Heart left ventricle (tissue), 16 donors: ENCODE data around the gene USP50. TPM values are rescaled to one million over a fixed set of nuclear protein-coding genes. Genes with fewer than 3 reads are reported as not detected.
"Not testable (repeated sequence)": the region's sequence is repeated elsewhere in the genome, so short reads cannot be mapped to it uniquely, and the experiment has no call there.

Experiments
- ATAC-seq, 4 donors: fragments of 200-7000 bp; cut with Tn5 transposase; one replicate each; pipeline ENCODE4 v1.9.1; 2020 to 2022; ENCODE audit warnings: moderate library complexity in 4 of 4, mild to moderate bottlenecking in 3 of 4, moderate number of reproducible peaks in 1 of 4
- DNase-seq, 5 donors: peaks; one replicate each; pipeline ENCODE4 v3.0.0-alpha.2; 2020
- H3K27ac ChIP-seq, 12 donors: fragments of 200-600 bp; sonication (generic) in 4 of 12; one replicate each; pipeline versions ENCODE4 v1.5.0 to v1.8.0; 2016 to 2022; ENCODE audit warnings: mild to moderate bottlenecking in 2 of 12
- H3K27me3 ChIP-seq, 9 donors: fragments of 200-600 bp; sonication (generic) in 2 of 9; one replicate each; pipeline versions ENCODE4 v1.5.1 to v1.8.0; 2016 to 2022; ENCODE audit warnings: mild to moderate bottlenecking in 3 of 9
- H3K36me3 ChIP-seq, 9 donors: fragments of 200-600 bp; sonication (generic) in 2 of 9; one replicate each; pipeline versions ENCODE4 v1.5.0 to v1.8.0; 2018 to 2022; ENCODE audit warnings: mild to moderate bottlenecking in 2 of 9
- H3K4me1 ChIP-seq, 12 donors: fragments of 200-600 bp; sonication (generic) in 4 of 12; one replicate each; pipeline versions ENCODE4 v1.5.0 to v1.8.0; 2016 to 2022; ENCODE audit warnings: mild to moderate bottlenecking in 3 of 12
- H3K4me3 ChIP-seq, 12 donors: fragments of 200-600 bp; sonication (generic) in 4 of 12; one replicate each; pipeline versions ENCODE4 v1.5.0 to v1.8.0; 2017 to 2022; ENCODE audit warnings: mild to moderate bottlenecking in 9 of 12, moderate library complexity in 4 of 12
- H3K9me3 ChIP-seq, 12 donors: fragments of 200-600 bp; sonication (generic) in 4 of 12; one replicate each; pipeline versions ENCODE4 v1.5.0 to v1.8.0; 2016 to 2022; ENCODE audit warnings: mild to moderate bottlenecking in 1 of 12
- CTCF ChIP-seq, 12 donors: fragments of 200-600 bp; sonication (generic) in 4 of 12; IDR thresholded peaks; one replicate each; pipeline versions ENCODE4 v1.5.0 to v1.8.0; 2018 to 2022; ENCODE audit warnings: antibody characterized with exemption in 12 of 12, mild to moderate bottlenecking in 5 of 12
- POLR2A ChIP-seq, 2 donors: fragments of 450-650 bp; IDR thresholded peaks; one replicate each; pipeline ENCODE4 v1.6.1; 2017; ENCODE audit warnings: antibody characterized with exemption in 2 of 2, mild to moderate bottlenecking in 2 of 2, moderate library complexity in 2 of 2
- WGBS, 4 donors: extraction: QIAGEN DNeasy Blood & Tissue Kit in 2 of 4; methylation state at CpG; one replicate each; pipeline versions ENCODE4 v1.1.5 to v1.1.7; 2013 to 2018; 5-methylcytosine and 5-hydroxymethylcytosine counted together
- intact Hi-C, 10 donors: fragments of 100-400 bp; cut with DNase I; formaldehyde crosslinking; loops; one replicate each; pipeline versions ENCODE4 v1.11.1 to v1.14.2; 2022
- polyA plus RNA-seq, 2 donors: library from polyadenylated mRNA; stranded (reverse); fragments of 200-250 nt; gene quantifications; one replicate each; pipeline ENCODE4 v1.2.3, GENCODE V29; 2013
- total RNA-seq, 9 donors: library from RNA; depleted of rRNA in 2 of 9; stranded (reverse); fragments of >200 nt in 2 of 9; fragmentation: NEBNext Ultra II Directional in 3 of 9; extraction: Animal tissue kit (Norgen Biotek cat#: 25700) in 3 of 9; gene quantifications; one replicate each; pipeline versions ENCODE4 v1.1.0 to v1.2.4, GENCODE V29; 2016 to 2023
- donor health status: ischemic (EF 13 %, LVEDD 7.1; RV severe dilation, severe dysfunction).
- donor health status: healthy with polysubstance abuse.
- donor health status: DM: no; HTN: yes; CAD: no.
- donor health status: DM: no; HTN: no; CAD: no.
- donor health status: ischemic (EF 25% LVEDD 6.9; RV normal size, moderate dysfunction).
- donor health status: ischemic (EF 25% LVEDD 5.7; RV mildly dilated, moderate dysfunction).
- donor health status: healthy.
- donor health status: DM: yes; HTN: yes; CAD: no.
- donor health status: ischemic (EF 35%, LVEDD 5.7; RV mildly dilated, moderate dysfunction).
- donor health status: nonischemic (EF 11% LVEDD 7.7; RV severe dilation, severe dysfunction).
- donor health status: DM: yes; HTN: yes; CAD: no.
- donor health status: PGD.
- donor health status: ischemic (EF 29% LVEDD 5.4; RV normal size, mild dysfunction).
- donor health status: nonischemic (EF 23%, LVEDD 6.1; RV moderate dilation, normal function).

The USP50 gene
- total and polyA plus RNA-seq, 11 donors, result 0.50 to 2.2 (median 0.93) TPM; not detected in 5

DNA sequence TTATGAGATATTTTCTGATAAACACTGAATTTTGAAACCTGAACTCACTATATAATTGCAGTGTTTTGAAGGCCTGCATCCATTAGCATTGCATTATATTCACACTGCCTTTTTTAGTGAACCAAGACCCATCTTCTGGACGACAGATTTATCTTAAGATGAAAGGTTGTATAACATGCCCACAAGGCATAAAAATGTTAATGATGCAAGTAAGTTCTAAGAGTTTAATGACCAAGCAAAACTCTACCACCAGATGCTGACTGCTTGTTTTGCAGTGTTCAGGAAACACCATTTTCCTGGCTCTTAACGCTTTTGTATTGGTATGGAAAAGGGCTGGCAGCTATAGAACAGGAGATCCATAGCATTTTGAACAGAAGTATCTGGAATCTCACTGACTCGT, 46.1 kb downstream of the USP50 start:
- TF ChIP-seq CTCF (IDR thresholded peaks at IDR 0.05), result no peak
- no peak for TF ChIP-seq POLR2A (IDR thresholded peaks at IDR 0.05)
- no peaks in the 10 kb centered on the region for H3K4me1 ChIP-seq
- ATAC-seq, result no peak
- intact Hi-C loops, result no loop called here
- no peaks in the 10 kb centered on the region for H3K9me3 ChIP-seq
- no peaks in the 10 kb centered on the region for H3K27me3 ChIP-seq
- no peak overlapping the region for H3K4me3 ChIP-seq
- H3K27ac ChIP-seq, result no peak overlapping the region
- WGBS, 4 donors, result 63 to 65% (median 64%) methylated on average over 3 of the region's 3 CpGs
- no peak for DNase-seq
- peaks cover 0 to 92% (median 83%) of the 10 kb centered on the region in 9 donors for H3K36me3 ChIP-seq

- ATAC-seq, result no peak
- intact Hi-C loops, result loop anchor here in 4 of 10 donors (10.0 kb wide), 3 partner anchors 78 to 148 kb away; no protein-coding TSS in a partner anchor
- WGBS, 4 donors, result 94 to 97% (median 95%) methylated on average over 2 of the region's 2 CpGs
Measured at GRCh38 chr15:50496692-50497091, 49.8 kb downstream of the USP50 start.

DNA sequence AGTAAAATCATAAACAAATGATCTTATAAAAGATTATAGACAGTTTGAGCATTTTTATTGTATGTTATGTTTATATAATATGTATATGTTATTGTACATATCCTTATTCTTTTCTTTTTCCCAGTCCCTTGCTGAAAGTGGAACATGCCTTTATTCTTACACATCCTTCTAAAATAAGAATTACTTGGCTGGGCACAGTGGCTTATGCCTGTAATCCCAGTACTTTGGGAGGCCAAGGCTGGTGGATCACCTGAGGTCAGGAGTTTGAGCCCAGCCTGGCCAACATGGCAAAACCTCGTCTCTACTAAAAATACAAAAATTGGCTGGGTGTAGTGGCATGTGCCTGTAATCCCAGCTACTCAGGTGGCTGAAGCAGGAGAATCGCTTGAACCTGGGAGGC, 51.9 kb downstream of the USP50 start:
- not testable (repeated sequence) for H3K4me3 ChIP-seq, H3K9me3 ChIP-seq, H3K27ac ChIP-seq, H3K27me3 ChIP-seq, DNase-seq, H3K4me1 ChIP-seq
- intact Hi-C loops, result loop anchor here in 4 of 10 donors (10.0 kb wide), 3 partner anchors 80 to 150 kb away; no protein-coding TSS in a partner anchor
- 57 to 79% (median 71%) methylated on average over 2 of the region's 2 CpGs for WGBS, 4 donors
- H3K36me3 ChIP-seq, result peaks cover 0 to 100% (median 99%) of the 10 kb centered on the region in 9 donors
- peak in 2 of 4 donors; percentile 36 to 54 for ATAC-seq

More at GRCh38 chr15:50496692-50497091, 49.8 kb downstream of the USP50 start:
- peaks cover 0 to 100% (median 97%) of the 10 kb centered on the region in 9 donors for H3K36me3 ChIP-seq
- H3K9me3 ChIP-seq, result no peaks in the 10 kb centered on the region
- H3K4me3 ChIP-seq, result no peak overlapping the region
- TF ChIP-seq POLR2A (IDR thresholded peaks at IDR 0.05), result no peak
- TF ChIP-seq CTCF (IDR thresholded peaks at IDR 0.05), result no peak
- no peaks in the 10 kb centered on the region for H3K27me3 ChIP-seq
- DNase-seq, result no peak
- peaks cover 0 to 4% (median 0%) of the 10 kb centered on the region in 12 donors for H3K4me1 ChIP-seq
- H3K27ac ChIP-seq, result no peak overlapping the region

DNA sequence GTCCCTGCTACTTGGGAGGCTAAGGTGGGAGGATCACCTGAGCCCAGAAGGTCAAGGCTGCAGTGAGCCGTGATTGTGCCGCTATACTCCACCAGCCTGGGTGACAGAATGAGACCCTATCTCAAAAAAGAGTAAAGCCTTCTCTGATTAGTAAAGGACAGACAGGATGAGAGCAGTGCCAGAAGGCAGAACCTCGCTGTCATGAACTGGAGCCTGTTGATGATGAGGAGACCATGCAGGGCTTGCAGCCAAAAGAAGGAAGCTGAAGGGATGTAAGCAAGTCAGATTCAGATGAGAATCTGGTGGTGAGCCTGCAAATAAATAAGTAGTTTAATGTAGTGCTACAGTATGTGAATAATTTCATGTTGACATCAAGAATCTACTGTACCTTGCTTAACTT, 52.8 kb downstream of the USP50 start:
- ATAC-seq, result peak in 3 of 4 donors; percentile 36 to 67 (median 61)
- peak in 1 of 5 donors; percentile 27 for DNase-seq
- Histone ChIP-seq H3K27me3 (no peaks in the 10 kb centered on the region), H3K9me3 (no peaks in the 10 kb centered on the region), H3K36me3 (peaks cover 0 to 100% (median 99%) of the 10 kb centered on the region in 9 donors), H3K27ac (no peak overlapping the region), H3K4me3 (no peak overlapping the region), H3K4me1 (peaks cover 0 to 4% (median 0%) of the 10 kb centered on the region in 12 donors)
- WGBS, 4 donors, result 62 to 79% (median 63%) methylated on average over 3 of the region's 3 CpGs
- TF ChIP-seq CTCF (IDR thresholded peaks at IDR 0.05) (no peak), POLR2A (IDR thresholded peaks at IDR 0.05) (no peak)
- intact Hi-C loops, result loop anchor here in 4 of 10 donors (10.0 kb wide), 3 partner anchors 81 to 151 kb away; no protein-coding TSS in a partner anchor

DNA sequence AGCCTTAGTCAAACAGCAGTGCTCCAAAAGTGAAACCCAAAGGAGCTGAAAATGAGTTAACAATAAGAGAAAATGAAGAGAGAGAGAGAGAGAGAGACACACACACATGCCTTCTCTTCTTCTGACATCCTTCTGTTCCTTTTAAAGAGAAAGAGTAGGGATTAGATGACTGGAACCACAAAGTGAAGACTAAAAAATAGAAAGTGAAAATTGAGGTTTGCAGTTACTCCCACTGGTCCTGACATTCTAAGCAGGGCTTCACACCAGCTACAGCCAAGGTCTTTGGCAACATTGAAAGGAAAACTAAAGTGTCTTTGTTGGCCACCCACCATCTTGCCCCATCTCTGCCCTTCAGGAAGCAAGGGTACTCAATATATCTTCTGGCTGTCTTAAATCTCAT, 59.2 kb downstream of the USP50 start:
- H3K27ac ChIP-seq, result no peak overlapping the region
- TF ChIP-seq POLR2A (IDR thresholded peaks at IDR 0.05), result no peak
- no peak for TF ChIP-seq CTCF (IDR thresholded peaks at IDR 0.05)
- H3K27me3 ChIP-seq, result no peaks in the 10 kb centered on the region
- peaks cover 0 to 4% (median 0%) of the 10 kb centered on the region in 12 donors for H3K4me1 ChIP-seq
- no peak for ATAC-seq
- intact Hi-C loops, result no loop called here
- H3K36me3 ChIP-seq, result peaks cover 0 to 100% (median 92%) of the 10 kb centered on the region in 9 donors
- no peaks in the 10 kb centered on the region for H3K9me3 ChIP-seq
- DNase-seq, result no peak
- H3K4me3 ChIP-seq, result no peak overlapping the region
